ENCODE measurements around the gene ANKRD44.

The ANKRD44 gene

GRCh38 chr2:197236159-197236558, 74.4 kb downstream of the ANKRD44 start:
- DNase-seq = no peak

- no peak for DNase-seq
These were observed 74.9 kb downstream of the ANKRD44 start for GRCh38 chr2:197235711-197236110.

- no peak for DNase-seq
These were observed 75.8 kb downstream of the ANKRD44 start for GRCh38 chr2:197234671-197235191.

- DNase-seq = no peak
These were observed 77.1 kb downstream of the ANKRD44 start for GRCh38 chr2:197233473-197233872.

- DNase-seq = no peak
These were observed 78.6 kb downstream of the ANKRD44 start for GRCh38 chr2:197232010-197232409.

GRCh38 chr2:197229509-197230443, 80.8 kb downstream of the ANKRD44 start:
- peak; percentile 44 for DNase-seq

- no peak for DNase-seq
These were observed 87.1 kb downstream of the ANKRD44 start for GRCh38 chr2:197223451-197223850.

GRCh38 chr2:197219636-197220035, 90.9 kb downstream of the ANKRD44 start:
- DNase-seq = no peak

GRCh38 chr2:197217541-197217940, 93.0 kb downstream of the ANKRD44 start:
- no peak for DNase-seq

GRCh38 chr2:197216361-197216979, 94.1 kb downstream of the ANKRD44 start:
- peak; percentile 89 for DNase-seq

GRCh38 chr2:197215748-197216360, 94.7 kb downstream of the ANKRD44 start:
- DNase-seq = peak; percentile 43

GRCh38 chr2:197212344-197213262, 98.0 kb downstream of the ANKRD44 start:
- peak; percentile 30 for DNase-seq

- no peak for DNase-seq
These were observed 98.7 kb downstream of the ANKRD44 start for GRCh38 chr2:197211881-197212342.

GRCh38 chr2:197210430-197210829, 100.2 kb downstream of the ANKRD44 start:
- DNase-seq = no peak

GRCh38 chr2:197209742-197210408, 100.7 kb downstream of the ANKRD44 start:
- DNase-seq = peak; percentile 22

GRCh38 chr2:197209246-197209645, 101.3 kb downstream of the ANKRD44 start:
- DNase-seq = no peak

- no peak for DNase-seq
These were observed 101.7 kb downstream of the ANKRD44 start for GRCh38 chr2:197208841-197209240.

- DNase-seq = no peak
These were observed 102.6 kb downstream of the ANKRD44 start for GRCh38 chr2:197208024-197208423.

- DNase-seq = peak; percentile 23
These were observed 103.0 kb downstream of the ANKRD44 start for GRCh38 chr2:197207598-197207997.

- DNase-seq = no peak
These were observed 103.5 kb downstream of the ANKRD44 start for GRCh38 chr2:197207106-197207505.

- peak; percentile 48 for DNase-seq
These were observed 104.9 kb downstream of the ANKRD44 start for GRCh38 chr2:197205585-197206215.

All from MV-4-11 (cell line).